ENCODE measurements around the gene JARID2.
"Not testable (repeated sequence)": the region's sequence is repeated elsewhere in the genome, so short reads cannot be mapped to it uniquely, and the experiment has no call there.

- not testable (repeated sequence) for TF ChIP-seq POLR2A, CTCF (IDR thresholded peaks at IDR 0.05)
Observed at GRCh38 chr6:15289456-15289855, 43.6 kb downstream of the JARID2 start.
